Measurements from ENCODE around the gene MYL5.
A peak's percentile ranks its signal among the peaks of the same experiment; 100 is the strongest.
"Not testable (repeated sequence)": the region's sequence is repeated elsewhere in the genome, so short reads cannot be mapped to it uniquely, and the experiment has no call there.

Gene MYL5

GRCh38 chr4:674172-675035 lies at the start of gene MYL5, which contains the start of gene ATP5ME:
MYL5 (plus strand) TSS chr4:674542; CDS start chr4:678027, 3,485 bp downstream.
ATP5ME (minus strand) TSS chr4:674276; CDS start chr4:674247, 29 bp downstream.
- peak; percentile 98 for DNase-seq (ENCODE audit: low read depth in 1 of 2, low spot score in 1 of 2)

- DNase-seq (ENCODE audit: low read depth in 1 of 2, low spot score in 1 of 2) = no peak
Measured at GRCh38 chr4:624705-625590, 49.4 kb upstream of the MYL5 start, which contains the start of gene PDE6B. PDE6B (plus strand) TSS chr4:625573; CDS start chr4:625627, 54 bp downstream.

GRCh38 chr4:625631-626161 lies 48.6 kb upstream of the MYL5 start:
- no peak for DNase-seq (ENCODE audit: low read depth in 1 of 2, low spot score in 1 of 2)

- DNase-seq (ENCODE audit: low read depth in 1 of 2, low spot score in 1 of 2) = no peak
Measured at GRCh38 chr4:626201-627091, 47.9 kb upstream of the MYL5 start.

GRCh38 chr4:627347-628125 lies 46.8 kb upstream of the MYL5 start:
- no peak for DNase-seq (ENCODE audit: low read depth in 1 of 2, low spot score in 1 of 2)

- DNase-seq (ENCODE audit: low read depth in 1 of 2, low spot score in 1 of 2) = no peak
Measured at GRCh38 chr4:628311-628741, 46.0 kb upstream of the MYL5 start.

GRCh38 chr4:628821-629635 lies 45.3 kb upstream of the MYL5 start:
- no peak for DNase-seq (ENCODE audit: low read depth in 1 of 2, low spot score in 1 of 2)

- DNase-seq (ENCODE audit: low read depth in 1 of 2, low spot score in 1 of 2) = no peak
Measured at GRCh38 chr4:629636-629914, 44.8 kb upstream of the MYL5 start.

GRCh38 chr4:629915-630641 lies 44.3 kb upstream of the MYL5 start:
- no peak for DNase-seq (ENCODE audit: low read depth in 1 of 2, low spot score in 1 of 2)

- DNase-seq (ENCODE audit: low read depth in 1 of 2, low spot score in 1 of 2) = no peak
Measured at GRCh38 chr4:630656-631055, 43.7 kb upstream of the MYL5 start.

- no peak for DNase-seq (ENCODE audit: low read depth in 1 of 2, low spot score in 1 of 2)
Measured at GRCh38 chr4:632196-632790, 42.0 kb upstream of the MYL5 start.

GRCh38 chr4:632926-633325 lies 41.4 kb upstream of the MYL5 start:
- DNase-seq (ENCODE audit: low read depth in 1 of 2, low spot score in 1 of 2) = no peak

GRCh38 chr4:633406-633805 lies 40.9 kb upstream of the MYL5 start:
- DNase-seq (ENCODE audit: low read depth in 1 of 2, low spot score in 1 of 2) = no peak

- DNase-seq (ENCODE audit: low read depth in 1 of 2, low spot score in 1 of 2) = no peak
Measured at GRCh38 chr4:633976-634598, 40.3 kb upstream of the MYL5 start.

GRCh38 chr4:634599-634985 lies 39.8 kb upstream of the MYL5 start:
- DNase-seq (ENCODE audit: low read depth in 1 of 2, low spot score in 1 of 2) = no peak

GRCh38 chr4:635066-635835 lies 39.1 kb upstream of the MYL5 start:
- DNase-seq (ENCODE audit: low read depth in 1 of 2, low spot score in 1 of 2) = not testable (repeated sequence)
